H1 (cell line): ENCODE results near the gene KRTAP10-2.

ENCODE experiments used
- CHD1 ChIP-seq: IDR thresholded peaks from 2 replicates; pipeline ENCODE4 v1.6.1; 2012; ENCODE audit warnings: low read depth, low read length, improper control_type of control experiment
- CHD2 ChIP-seq: IDR thresholded peaks from 2 replicates; pipeline ENCODE4 v1.6.1; 2012; ENCODE audit warnings: low read length, improper control_type of control experiment
- EP300 ChIP-seq, 2 experiments: IDR thresholded peaks; 1 replicate in 1 of 2; 2 replicates in 1 of 2; pipeline ENCODE4 v1.6.1; 2011 to 2012; ENCODE audit warnings: low read depth in 2 of 2, low read length in 2 of 2, mild to moderate bottlenecking in 2 of 2, borderline replicate concordance in 1 of 2, inconsistent platforms in 1 of 2, moderate library complexity in 1 of 2
- EZH2 ChIP-seq: fragments of 200-600 bp; sonication (generic); IDR thresholded peaks from 2 replicates; pipeline ENCODE4 v1.7.1; 2012; ENCODE audit warnings: low read depth, mild to moderate bottlenecking, moderate library complexity, low read length, inconsistent platforms; ENCODE audit not compliant: severe bottlenecking
- GTF2F1 ChIP-seq: IDR thresholded peaks from 2 replicates; pipeline ENCODE4 v1.6.1; 2012; ENCODE audit warnings: low read depth, low read length, improper control_type of control experiment, borderline replicate concordance
- POLR2A ChIP-seq, 2 experiments: IDR thresholded peaks; 1 replicate in 1 of 2; 2 replicates in 1 of 2; pipeline ENCODE4 v1.6.1; 2011; ENCODE audit warnings: low read depth in 2 of 2, low read length in 2 of 2, mild to moderate bottlenecking in 2 of 2; ENCODE audit errors: control extremely low read depth in 1 of 2
- POLR2AphosphoS5 ChIP-seq: IDR thresholded peaks from 2 replicates; pipeline ENCODE4 v1.6.1; 2011; ENCODE audit warnings: low read depth, low read length
- TEAD4 ChIP-seq: IDR thresholded peaks from 2 replicates; pipeline ENCODE4 v1.6.1; 2012; ENCODE audit warnings: low read depth, low read length, inconsistent platforms, mixed read lengths
- TF ChIP-seq, protein P1 (sequence below), 3 experiments: IDR thresholded peaks; 1 replicate in 2 of 3; 2 replicates in 1 of 3; pipeline versions ENCODE4 v1.5.1 to v1.6.1; 2011; ENCODE audit warnings: low read length in 3 of 3, mild to moderate bottlenecking in 3 of 3, inconsistent platforms in 2 of 3, low read depth in 1 of 3, moderate library complexity in 1 of 3; ENCODE audit not compliant: insufficient read depth in 1 of 3; ENCODE audit errors: control extremely low read depth in 1 of 3
- TF ChIP-seq, protein P2 (sequence below): IDR thresholded peaks from 2 replicates; pipeline ENCODE4 v1.6.1; 2012; ENCODE audit warnings: inconsistent platforms
- TF ChIP-seq, protein P3 (sequence below): IDR thresholded peaks from 2 replicates; pipeline ENCODE4 v1.6.1; 2011; ENCODE audit warnings: low read depth, mild to moderate bottlenecking, low read length; ENCODE audit not compliant: insufficient read depth

DNA sequence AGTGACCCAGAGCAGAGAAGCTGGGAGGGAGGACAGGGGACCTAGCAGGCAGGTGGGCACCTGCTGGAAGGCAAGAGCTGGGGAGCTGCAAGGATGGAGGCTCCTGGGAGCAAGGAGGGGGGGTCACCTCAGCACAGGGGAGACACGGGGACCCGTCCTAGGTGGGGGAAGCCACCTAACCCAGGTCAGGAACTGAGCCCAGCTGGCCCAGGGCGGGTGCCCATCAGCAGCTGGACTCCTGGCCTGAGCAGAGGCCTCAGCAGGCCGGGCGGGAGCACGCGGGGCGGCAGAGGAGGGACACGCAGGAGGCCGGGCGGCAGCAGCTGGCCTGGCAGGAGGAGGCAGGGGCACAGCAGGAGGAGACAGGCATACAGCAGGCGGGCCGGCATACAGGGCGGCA, 12.3 kb downstream of the KRTAP10-2 start:
- TF ChIP-seq POLR2A (IDR thresholded peaks at IDR 0.05; ENCODE audit: control extremely low read depth in 1 of 2, low read depth in 2 of 2, low read length in 2 of 2) (no peak), EZH2 (no peak), EP300 (IDR thresholded peaks at IDR 0.05; ENCODE audit: borderline replicate concordance in 1 of 2, low read depth in 2 of 2, low read length in 2 of 2) (no peak), POLR2AphosphoS5 (no peak), TEAD4 (no peak), CHD1 (no peak), GTF2F1 (no peak), CHD2 (no peak)
- TF ChIP-seq, protein P1, sequence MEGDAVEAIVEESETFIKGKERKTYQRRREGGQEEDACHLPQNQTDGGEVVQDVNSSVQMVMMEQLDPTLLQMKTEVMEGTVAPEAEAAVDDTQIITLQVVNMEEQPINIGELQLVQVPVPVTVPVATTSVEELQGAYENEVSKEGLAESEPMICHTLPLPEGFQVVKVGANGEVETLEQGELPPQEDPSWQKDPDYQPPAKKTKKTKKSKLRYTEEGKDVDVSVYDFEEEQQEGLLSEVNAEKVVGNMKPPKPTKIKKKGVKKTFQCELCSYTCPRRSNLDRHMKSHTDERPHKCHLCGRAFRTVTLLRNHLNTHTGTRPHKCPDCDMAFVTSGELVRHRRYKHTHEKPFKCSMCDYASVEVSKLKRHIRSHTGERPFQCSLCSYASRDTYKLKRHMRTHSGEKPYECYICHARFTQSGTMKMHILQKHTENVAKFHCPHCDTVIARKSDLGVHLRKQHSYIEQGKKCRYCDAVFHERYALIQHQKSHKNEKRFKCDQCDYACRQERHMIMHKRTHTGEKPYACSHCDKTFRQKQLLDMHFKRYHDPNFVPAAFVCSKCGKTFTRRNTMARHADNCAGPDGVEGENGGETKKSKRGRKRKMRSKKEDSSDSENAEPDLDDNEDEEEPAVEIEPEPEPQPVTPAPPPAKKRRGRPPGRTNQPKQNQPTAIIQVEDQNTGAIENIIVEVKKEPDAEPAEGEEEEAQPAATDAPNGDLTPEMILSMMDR (IDR thresholded peaks at IDR 0.05; ENCODE audit: control extremely low read depth in 1 of 3, insufficient read depth in 1 of 3, low read depth in 1 of 3, low read length in 3 of 3): no peak
- TF ChIP-seq, protein P2, sequence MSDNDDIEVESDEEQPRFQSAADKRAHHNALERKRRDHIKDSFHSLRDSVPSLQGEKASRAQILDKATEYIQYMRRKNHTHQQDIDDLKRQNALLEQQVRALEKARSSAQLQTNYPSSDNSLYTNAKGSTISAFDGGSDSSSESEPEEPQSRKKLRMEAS: no peak
- TF ChIP-seq, protein P3, sequence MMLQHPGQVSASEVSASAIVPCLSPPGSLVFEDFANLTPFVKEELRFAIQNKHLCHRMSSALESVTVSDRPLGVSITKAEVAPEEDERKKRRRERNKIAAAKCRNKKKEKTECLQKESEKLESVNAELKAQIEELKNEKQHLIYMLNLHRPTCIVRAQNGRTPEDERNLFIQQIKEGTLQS: no peak
